ENCODE measurements around the gene PADI2. TPM values are rescaled to one million over a fixed set of nuclear protein-coding genes. Genes with fewer than 3 reads are reported as not detected.

The PADI2 gene
- total RNA-seq, 2 experiments from 2014 or later, result not detected

- ATAC-seq (no peak), DNase-seq (no peak)
- intact Hi-C loops (cut with micrococcal nuclease), result no loop called here
- ChIA-PET CTCF (no interaction called here), POLR2A (no interaction called here)
- Mint-ChIP-seq H3K27me3 (peaks cover 8% of the 10 kb centered on the region), H3K4me3 (no peak overlapping the region), H3K9me3 (no peaks in the 10 kb centered on the region), H3K4me1 (ENCODE audit: low read depth) (no peaks in the 10 kb centered on the region), H3K36me3 (ENCODE audit: low read depth) (no peaks in the 10 kb centered on the region), H3K27ac (no peak overlapping the region)
- TF ChIP-seq, protein P1, sequence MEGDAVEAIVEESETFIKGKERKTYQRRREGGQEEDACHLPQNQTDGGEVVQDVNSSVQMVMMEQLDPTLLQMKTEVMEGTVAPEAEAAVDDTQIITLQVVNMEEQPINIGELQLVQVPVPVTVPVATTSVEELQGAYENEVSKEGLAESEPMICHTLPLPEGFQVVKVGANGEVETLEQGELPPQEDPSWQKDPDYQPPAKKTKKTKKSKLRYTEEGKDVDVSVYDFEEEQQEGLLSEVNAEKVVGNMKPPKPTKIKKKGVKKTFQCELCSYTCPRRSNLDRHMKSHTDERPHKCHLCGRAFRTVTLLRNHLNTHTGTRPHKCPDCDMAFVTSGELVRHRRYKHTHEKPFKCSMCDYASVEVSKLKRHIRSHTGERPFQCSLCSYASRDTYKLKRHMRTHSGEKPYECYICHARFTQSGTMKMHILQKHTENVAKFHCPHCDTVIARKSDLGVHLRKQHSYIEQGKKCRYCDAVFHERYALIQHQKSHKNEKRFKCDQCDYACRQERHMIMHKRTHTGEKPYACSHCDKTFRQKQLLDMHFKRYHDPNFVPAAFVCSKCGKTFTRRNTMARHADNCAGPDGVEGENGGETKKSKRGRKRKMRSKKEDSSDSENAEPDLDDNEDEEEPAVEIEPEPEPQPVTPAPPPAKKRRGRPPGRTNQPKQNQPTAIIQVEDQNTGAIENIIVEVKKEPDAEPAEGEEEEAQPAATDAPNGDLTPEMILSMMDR (IDR thresholded peaks at IDR 0.05), result no peak
Measured at GRCh38 chr1:17110555-17110926, 8.7 kb downstream of the PADI2 start.

GRCh38 chr1:17109892-17110554, 9.2 kb downstream of the PADI2 start:
- intact Hi-C loops (cut with micrococcal nuclease), result no loop called here
- no peak overlapping the region for H3K4me3 Mint-ChIP-seq
- no peaks in the 10 kb centered on the region for H3K4me1 Mint-ChIP-seq (ENCODE audit: low read depth)
- peaks cover 8% of the 10 kb centered on the region for H3K27me3 Mint-ChIP-seq
- H3K36me3 Mint-ChIP-seq (ENCODE audit: low read depth), result no peaks in the 10 kb centered on the region
- TF ChIP-seq, protein P1 (IDR thresholded peaks at IDR 0.05), result no peak
- H3K9me3 Mint-ChIP-seq, result no peaks in the 10 kb centered on the region
- H3K27ac Mint-ChIP-seq, result no peak overlapping the region
- CTCF ChIA-PET, result no interaction called here
- POLR2A ChIA-PET, result no interaction called here
- ATAC-seq (no peak), DNase-seq (no peak)

DNA sequence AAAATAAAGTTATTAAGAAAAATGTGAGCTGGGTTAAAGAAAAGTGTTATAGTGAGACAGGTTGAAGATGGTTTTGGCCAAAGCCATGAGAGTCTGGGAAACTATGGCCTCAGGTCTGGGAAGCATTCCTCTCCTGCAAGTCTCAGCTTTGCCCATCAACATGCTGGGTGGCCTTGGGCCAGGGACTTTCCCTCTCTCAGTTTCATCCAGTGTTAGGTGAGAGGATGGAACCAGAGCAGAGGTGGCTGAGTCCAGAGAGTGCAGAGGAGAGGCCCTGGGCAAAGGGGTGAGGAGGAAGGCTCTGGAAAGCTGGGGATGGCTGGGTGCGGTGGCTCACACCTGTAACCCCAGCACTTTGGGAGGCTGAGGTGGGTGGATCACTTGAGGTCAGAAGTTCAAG, 10.5 kb downstream of the PADI2 start:
- ChIA-PET CTCF (interaction anchor here (0.7 kb wide), 1 partner anchor 261 kb away, joined by 3 read pairs; no protein-coding TSS in a partner anchor), POLR2A (interaction anchor here (1.2 kb wide), 1 partner anchor 10 kb away, joined by 3 read pairs; no protein-coding TSS in a partner anchor)
- no peak for DNase-seq
- TF ChIP-seq, protein P1 (IDR thresholded peaks at IDR 0.05), result no peak
- intact Hi-C loops (cut with micrococcal nuclease), result no loop called here
- no peaks in the 10 kb centered on the region for H3K36me3 Mint-ChIP-seq (ENCODE audit: low read depth)
- no peak overlapping the region for H3K27ac Mint-ChIP-seq
- H3K27me3 Mint-ChIP-seq, result peaks cover 5% of the 10 kb centered on the region
- ATAC-seq, result no peak
- H3K9me3 Mint-ChIP-seq, result no peaks in the 10 kb centered on the region
- H3K4me3 Mint-ChIP-seq, result no peak overlapping the region
- H3K4me1 Mint-ChIP-seq (ENCODE audit: low read depth), result no peaks in the 10 kb centered on the region

DNA sequence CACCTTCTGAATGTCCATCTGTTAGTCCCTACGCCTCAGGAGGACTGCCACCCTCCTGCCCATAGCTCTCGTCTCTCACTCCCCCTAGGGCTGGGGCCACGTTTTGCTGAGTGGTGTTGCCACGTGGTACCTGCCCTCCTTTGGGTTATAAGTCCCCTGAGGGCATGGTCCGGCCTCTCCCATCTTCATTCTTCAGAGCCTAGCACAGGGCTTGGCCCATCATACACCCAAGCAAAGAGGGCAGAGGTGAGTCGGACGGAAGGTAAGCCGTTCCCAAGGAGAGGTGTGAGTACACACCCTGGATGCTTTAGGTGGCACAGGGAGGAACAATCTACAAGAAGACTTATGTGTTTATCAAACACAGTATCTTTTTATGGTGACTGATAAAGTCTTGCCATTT, 10.9 kb downstream of the PADI2 start:
- H3K9me3 Mint-ChIP-seq, result no peaks in the 10 kb centered on the region
- no peak for ATAC-seq
- intact Hi-C loops (cut with micrococcal nuclease), result no loop called here
- no peak overlapping the region for H3K27ac Mint-ChIP-seq
- POLR2A ChIA-PET, result interaction anchor here (1.2 kb wide), 1 partner anchor 10 kb away, joined by 3 read pairs; no protein-coding TSS in a partner anchor
- DNase-seq, result no peak
- CTCF ChIA-PET, result no interaction called here
- peaks cover 5% of the 10 kb centered on the region for H3K27me3 Mint-ChIP-seq
- no peak overlapping the region for H3K4me3 Mint-ChIP-seq
- TF ChIP-seq, protein P1 (IDR thresholded peaks at IDR 0.05), result no peak
- H3K36me3 Mint-ChIP-seq (ENCODE audit: low read depth), result no peaks in the 10 kb centered on the region
- H3K4me1 Mint-ChIP-seq (ENCODE audit: low read depth), result no peaks in the 10 kb centered on the region

DNA sequence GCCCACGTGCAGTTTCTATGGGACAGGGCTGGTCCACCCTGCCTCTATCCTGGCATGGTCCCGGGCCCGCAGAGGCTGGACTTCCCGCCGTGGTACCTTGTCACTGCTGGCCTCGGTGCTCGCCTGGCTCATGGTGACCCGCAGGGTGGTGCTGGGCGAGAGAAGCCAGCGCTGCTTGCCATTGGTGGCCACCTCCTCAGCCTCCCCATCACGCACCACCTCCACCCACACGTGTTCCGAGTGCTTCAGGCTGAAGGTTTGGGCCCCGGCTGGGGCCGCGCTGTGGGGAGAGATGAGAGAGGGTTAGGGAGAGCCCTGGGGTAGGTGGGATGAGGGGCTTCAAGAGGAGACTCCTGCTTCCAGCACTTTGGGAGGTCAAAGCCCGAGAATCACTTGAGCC, 14.5 kb downstream of the PADI2 start:
- no peaks in the 10 kb centered on the region for H3K9me3 Mint-ChIP-seq

More for the DNA sequence above, 14.5 kb downstream of the PADI2 start:
- ATAC-seq (no peak), DNase-seq (no peak)
- ChIA-PET CTCF (no interaction called here), POLR2A (no interaction called here)
- Mint-ChIP-seq H3K36me3 (ENCODE audit: low read depth) (no peaks in the 10 kb centered on the region), H3K27ac (no peak overlapping the region), H3K4me1 (ENCODE audit: low read depth) (no peaks in the 10 kb centered on the region), H3K27me3 (peaks cover 5% of the 10 kb centered on the region), H3K4me3 (no peak overlapping the region)
- TF ChIP-seq, protein P1 (IDR thresholded peaks at IDR 0.05), result no peak
- intact Hi-C loops (cut with micrococcal nuclease), result no loop called here
